T-helper 1 cell (primary cell): ENCODE results near the gene PFKFB3.
"Not testable (repeated sequence)": the region's sequence is repeated elsewhere in the genome, so short reads cannot be mapped to it uniquely, and the experiment has no call there.

Source experiments
- DNase-seq, 5 donors: peaks; one replicate each; pipeline ENCODE4 v3.0.0-alpha.2; 2012 to 2020

PFKFB3 gene

DNA sequence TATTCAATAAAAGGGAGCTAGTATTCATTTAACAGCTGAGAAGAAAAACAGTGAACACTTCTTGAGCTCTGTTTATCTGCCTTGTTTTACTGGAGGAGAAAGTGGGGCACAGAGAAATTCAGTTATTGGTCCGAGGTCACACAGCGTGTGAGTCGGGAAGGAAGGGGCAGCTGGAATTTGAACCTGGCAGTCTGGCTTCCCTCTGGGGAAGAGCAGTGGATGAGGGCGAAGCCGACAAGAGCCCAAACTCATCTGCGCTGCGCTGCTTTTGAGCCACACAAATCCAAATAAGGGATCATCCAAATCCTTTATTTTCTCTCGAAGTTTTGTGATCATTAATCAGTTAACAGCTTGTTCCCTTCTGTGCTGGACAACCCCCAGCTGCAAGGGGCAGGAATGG is 23.7 kb upstream of the PFKFB3 start:
- DNase-seq: no peak

DNA sequence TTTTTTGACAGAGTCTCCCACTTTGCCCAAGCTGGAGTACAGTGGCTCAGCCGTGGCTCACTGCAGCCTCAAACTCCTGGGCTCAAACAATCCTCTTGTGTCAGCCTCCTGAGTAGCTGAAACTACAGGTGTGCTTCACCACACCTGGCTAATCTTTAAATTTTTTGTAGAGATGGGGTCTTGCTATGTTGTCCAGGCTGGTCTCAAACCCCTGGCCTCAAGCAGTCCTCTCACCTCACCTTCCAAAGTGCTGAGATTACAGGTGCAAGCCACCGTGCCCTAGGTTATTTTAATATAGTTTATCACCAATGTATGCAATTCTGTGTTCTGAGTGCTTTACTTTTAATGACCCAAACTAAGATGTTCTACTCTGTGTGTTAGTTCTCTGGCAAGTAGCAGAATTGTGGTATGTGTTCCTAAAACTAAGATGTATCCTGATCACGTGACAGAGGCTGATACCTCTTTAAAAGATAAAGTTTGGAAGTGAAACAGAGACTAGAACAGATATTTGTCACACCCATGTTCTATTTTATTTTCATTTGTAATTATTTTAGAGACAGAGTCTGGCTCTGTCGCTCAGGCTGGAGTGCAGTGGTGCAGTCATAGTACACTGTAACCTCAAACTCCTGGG is 22.1 kb upstream of the PFKFB3 start:
- no peak for DNase-seq

DNA sequence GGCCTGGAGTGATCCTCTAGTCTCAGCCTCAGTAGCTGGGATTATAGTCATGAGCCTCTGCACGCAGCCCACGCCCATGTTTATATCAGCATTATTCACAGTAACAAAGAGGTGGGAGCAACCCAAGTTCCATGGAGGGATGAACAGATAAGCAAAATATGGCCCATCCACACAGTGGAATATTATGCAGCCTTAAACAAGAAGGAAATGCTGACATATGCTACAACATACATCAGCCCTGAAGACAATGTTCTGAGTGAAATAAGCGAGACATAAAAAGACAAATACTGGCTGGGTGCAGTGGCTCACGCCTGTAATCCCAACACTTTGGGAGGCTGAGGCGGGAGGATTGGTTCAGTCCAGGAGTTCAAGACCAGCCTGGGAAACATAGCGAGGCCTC is 21.5 kb upstream of the PFKFB3 start:
- DNase-seq: no peak

DNA sequence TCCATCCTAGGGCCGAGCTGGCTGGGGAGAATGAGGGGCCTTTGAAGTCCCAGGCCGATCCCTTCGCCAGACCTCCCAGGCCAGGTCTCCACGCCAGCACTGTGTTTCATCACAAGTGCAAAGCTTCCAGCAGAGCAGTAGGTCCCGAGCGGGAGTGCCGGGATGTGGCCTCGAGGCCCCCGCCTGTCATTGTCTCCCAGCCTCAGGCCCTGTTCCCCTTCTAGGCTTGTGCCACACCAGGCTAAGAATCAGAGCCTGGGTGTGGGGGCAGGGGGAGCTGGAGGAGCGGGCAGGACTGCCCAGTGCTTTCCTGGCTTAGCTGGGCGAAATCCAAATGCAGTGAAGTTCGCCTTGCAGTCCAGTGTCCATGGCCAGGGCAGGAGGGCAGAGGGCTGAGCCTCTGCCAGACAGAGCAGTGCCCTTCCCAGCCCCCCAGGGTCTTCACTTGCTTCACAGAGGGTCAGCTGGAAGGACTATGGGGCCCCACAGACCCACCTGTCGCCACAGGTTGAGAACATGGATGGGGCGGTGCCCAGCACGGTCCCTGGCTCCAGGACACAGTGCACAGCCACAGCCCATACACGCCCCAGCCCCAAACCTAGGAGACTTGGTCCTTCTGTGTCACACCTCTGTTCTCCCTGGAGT is 20.2 kb upstream of the PFKFB3 start:
- DNase-seq: no peak

DNA sequence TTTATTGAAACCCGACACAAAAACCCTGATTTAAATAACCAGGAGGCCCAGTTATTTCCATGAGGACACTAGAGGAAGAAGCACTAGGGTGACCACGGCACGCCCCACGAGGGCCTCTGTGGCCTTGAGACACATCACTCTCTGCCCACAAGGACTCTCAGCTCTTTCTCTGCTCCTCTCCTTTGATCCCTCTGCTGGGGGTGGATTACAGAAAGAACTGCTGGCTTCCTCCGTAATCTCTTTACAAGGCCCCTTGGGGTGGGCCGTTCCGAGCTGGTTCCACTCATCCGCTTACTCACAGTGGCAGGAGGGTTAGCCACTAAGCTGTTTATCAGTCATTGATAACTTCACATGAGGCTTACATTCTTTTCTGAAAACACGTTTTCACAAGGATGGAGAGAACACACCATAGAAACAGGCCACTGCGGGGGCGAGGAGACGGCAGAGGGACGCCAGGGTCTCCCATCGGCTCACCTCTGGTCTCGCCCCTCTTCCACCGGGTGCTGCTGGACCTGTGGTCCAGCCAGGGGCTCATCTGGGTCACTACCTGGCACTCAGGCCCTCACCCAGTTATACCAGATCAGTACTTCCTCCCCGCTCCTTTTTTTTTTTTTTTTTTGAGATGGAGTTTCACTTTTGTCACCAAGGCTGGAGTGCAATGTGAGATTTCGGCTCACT is 17.6 kb upstream of the PFKFB3 start:
- DNase-seq: no peak

DNA sequence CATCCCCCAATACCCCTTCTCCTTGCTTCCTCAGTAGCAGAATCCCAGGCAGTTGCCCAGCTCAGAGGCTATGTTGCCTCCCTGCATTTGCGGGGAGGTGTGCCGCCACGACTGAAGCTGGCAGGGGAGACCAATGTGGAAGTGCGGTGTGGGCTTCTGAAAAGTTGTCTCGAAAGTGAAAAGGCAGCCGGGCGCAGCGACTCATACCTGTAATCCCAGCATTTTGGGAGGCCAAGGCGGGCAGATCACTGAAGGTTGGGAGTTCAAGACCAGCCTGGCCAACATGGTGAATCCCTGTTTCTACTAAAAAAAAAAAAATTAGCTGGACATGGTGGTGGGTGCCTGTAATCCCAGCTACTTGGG is 15.9 kb upstream of the PFKFB3 start:
- DNase-seq: no peak

DNA sequence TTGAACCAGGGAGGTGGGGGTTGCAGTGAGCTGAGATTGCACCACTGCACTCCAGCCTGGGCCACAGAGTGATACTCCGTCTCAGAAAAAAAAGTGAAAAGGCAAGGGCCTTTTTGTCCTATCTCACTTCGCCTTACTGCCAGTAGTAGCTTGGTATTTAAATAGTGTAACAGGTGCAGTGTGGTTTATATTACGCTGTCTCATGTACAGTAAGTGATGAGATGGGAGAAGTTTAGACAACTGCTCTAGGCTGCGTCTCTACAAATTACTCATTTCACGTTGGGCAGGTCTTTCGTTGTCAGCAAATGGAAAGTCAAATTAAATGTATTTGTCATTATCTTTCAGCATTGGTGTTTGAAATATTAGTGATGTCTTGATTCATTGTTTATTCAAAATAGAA is 15.5 kb upstream of the PFKFB3 start:
- DNase-seq: peak in 1 of 5 donors; percentile 49

DNA sequence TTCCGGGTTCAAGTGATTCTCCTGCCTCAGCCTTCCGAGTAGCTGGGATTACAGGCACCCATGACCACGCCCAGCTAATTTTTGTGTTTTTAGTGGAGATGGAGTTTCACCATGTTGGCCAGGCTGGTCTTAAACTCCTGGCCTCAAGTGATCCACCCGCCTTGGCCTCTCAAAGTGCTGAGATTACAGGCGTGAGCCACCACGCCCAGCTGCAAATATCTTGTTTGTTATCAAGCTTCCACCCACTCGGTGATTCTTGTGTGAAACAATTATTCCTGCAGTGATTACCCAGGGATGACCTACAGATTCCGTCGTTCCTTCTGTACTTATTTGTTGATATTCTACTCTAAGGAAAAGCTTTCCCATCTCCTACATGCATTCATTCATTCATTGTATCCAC is 12.7 kb upstream of the PFKFB3 start:
- not testable (repeated sequence) for DNase-seq

DNA sequence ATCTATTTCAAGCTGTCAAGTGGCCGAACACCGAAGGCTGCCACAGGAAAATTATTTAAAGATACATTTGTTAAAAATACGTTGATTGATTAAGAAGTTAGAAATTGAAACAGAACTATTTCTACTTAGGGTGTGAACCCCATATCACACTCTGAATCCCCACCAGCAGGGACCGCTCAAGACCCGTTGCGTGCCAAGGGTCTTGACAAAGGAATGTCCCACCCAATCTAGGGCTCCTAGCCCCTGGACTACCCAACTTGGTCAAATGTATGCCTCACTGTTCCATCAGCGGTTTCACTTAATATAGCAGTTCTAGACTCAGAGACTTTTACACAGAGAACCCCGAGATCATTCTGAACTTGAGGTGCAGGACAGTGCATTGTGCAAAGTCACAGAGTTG is 11.6 kb upstream of the PFKFB3 start:
- no peak for DNase-seq

DNA sequence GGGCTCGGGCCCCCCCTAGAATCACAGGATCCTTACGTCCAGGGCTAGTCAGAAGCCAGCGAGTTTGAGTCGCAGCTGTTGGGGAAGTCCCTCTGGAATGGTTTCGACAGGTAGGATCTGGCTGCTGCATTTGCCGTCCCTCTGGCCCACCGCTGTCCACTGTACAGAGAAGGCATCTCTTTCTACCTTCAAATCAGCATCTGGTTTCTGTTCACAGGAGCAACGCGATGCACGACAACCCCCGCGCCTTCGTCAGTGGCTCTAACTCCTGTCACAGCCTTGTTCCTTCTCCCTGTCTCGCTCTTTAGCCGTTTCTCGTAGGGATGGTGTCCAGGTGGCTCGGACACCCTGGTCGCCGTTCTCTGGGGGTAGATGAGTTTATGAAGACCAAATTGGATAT is 11.2 kb upstream of the PFKFB3 start:
- DNase-seq: no peak

DNA sequence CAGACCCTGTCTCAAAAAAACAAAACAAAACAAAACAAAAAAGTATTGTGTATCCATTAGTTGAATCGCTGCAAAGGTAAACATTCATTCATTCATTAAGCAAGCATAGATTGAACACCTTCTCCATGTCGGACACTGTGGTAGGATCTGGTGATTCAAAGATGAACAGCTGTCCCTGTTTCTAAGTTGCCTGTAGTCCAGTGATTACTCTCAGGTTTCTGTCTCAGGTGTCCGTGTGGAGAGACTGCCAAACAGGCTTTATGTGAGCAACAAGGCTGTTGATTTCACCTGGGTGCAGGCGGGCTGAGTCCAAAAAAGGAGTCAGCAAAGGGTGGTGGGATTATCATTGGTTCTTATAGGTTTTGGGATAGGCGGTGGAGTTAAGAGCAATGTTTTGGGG is 9.4 kb upstream of the PFKFB3 start:
- not testable (repeated sequence) for DNase-seq

DNA sequence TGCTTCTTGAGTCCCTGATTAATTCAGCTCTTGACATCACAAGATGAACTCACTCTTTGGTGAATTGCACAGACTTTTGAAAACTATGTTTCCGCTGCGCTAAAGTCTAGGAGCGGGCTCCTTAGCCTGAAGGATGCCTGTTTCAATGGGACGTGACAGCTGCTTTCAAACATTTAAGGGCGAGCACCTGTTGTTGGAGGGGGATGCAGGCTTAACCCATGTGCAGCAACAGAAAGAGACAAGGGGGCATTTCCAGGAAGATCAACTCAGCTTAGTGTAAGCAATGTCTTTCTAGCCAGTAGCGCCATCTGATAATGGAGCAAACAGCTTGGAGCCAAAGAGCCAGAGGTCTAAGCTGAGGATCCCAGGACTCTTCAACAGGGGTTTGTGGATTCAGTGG is 8.4 kb upstream of the PFKFB3 start:
- no peak for DNase-seq

DNA sequence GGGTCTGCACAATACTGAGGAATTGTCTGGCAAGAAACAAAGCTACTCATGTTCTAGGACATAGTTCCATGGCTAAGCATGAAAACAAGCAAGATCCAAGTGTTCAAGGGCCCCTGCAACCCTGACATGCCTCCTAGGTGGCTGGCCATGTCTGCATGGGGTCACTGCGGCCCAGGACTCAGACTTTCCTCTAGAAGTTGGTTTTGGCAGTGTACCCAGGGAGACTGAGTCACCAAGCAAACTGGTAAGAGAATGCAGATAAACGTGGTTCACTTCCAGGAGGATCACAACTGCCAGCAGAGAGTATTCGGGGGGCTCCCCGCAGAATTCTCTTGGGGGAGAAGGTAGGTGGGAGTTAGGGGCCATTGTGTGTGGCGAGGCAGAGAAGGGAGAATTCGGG is 7.4 kb upstream of the PFKFB3 start:
- no peak for DNase-seq

DNA sequence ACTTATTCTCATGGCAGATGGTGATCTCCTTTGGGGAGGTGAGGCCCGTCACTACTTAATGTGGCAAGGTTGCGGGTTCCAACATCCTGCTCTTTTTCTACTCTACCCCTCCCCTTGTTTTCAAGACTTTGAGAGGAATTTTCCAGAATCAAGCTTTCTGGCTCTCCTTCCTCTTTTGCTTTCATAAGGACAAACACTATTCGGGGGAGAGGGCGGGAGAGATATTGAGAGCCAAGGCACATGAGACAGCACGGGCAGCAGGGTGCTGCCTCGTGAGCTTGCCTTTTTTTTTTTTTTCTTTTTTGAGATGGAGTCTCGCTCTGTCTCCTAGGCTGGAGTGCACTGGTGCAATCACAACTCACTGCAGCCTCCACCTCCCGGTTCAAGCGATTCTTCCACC is 6.9 kb upstream of the PFKFB3 start:
- DNase-seq: no peak

DNA sequence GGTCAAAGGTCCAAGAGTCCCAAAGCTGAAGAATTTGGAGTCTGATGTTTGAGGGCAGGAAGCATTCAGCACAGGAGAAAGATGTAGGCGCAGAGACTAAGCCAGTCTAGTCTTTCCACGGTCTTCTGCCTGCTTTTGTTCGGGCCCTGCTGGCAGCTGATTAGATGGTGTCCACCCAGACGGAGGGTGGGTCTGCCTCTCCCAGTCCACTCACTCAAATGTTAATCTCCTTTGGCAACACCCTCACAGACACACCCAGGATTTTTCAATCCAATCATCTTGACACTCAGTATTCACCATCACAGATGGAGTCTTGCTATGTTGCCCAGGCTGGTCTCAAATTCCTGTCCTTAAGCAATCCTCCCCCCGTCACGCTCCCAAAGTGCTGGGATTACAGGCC is 6.2 kb upstream of the PFKFB3 start:
- not testable (repeated sequence) for DNase-seq

DNA sequence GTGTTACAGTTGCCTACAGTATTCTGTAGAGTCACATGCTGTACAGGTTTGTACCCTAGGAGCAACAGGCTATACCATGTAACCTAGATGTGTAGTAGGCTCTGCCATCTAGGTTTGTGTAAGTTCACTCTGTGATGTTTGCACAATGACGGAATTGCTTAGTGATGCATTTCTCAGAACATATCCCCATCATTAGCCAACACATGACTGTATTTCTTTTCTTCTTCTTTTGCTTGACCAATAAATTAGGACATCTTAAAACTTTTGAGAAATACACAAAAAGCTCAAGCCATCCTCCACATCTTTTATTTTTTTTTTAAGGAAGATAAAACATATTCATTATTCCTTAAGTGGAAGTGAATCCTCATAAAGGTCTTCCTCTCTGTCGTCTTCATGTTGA is 5.4 kb upstream of the PFKFB3 start:
- no peak for DNase-seq

DNA sequence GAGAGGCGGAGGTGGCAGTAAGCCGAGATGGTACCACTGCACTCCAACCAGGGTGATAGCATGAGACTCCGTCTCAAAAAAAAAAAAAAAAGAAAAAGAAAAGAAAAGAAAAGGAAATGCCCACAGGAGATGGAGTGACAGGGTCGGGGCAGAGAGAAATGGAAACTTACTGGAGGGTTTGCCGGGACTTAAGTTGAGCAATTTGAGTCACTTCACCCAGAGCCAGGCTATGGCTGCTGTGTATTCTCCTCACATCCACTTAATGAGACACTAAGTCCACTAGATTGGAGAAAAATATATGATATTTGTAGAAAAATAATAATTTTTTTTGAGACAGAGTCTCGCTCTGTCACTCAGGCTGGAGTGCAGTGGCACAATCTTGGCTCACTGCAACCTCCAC is 4.6 kb upstream of the PFKFB3 start:
- DNase-seq: no peak

DNA sequence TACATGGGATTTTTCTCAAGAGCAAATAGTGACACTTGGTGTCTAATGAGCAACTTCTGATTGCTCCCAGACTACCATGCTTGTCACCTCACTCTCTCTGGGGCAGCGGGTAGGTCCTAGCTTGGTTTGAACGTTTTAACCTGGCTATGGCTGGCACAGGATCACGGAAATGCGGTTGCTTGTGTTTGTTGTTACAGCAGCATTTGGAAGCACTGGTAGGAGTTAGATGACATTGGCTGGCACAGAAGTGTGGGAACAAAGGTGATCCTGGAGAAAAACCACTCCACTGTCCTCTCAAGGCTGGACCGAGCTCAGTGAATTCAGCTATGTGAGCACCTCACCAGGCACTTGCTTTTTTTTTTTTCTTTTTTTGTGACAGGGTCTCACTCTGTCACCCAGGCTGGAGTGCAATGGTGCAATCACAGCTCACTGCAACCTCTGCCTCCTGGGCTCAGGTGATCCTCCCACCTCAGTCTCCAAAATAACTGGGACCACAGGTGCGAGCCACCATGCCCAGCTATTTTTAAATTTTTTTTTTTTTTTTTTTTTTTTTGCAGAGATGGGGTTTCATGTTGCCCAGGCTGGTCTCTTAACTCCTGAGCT is 3.5 kb upstream of the PFKFB3 start:
- DNase-seq: no peak

DNA sequence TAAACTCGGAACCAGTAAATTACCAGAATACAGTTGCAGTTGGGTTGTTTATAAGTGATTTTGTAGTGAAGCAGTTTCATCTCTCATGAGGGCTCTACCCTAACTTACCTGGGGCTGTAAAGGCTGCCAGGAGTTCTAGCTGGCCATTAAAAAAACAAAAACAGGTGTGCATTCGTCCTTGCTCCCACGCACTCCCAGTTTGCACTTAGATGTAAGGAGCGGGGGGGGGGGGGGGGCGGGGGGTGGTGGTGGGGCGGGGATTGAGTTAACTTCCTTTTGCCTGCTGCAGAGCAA is 2.3 kb upstream of the PFKFB3 start:
- DNase-seq: no peak

DNA sequence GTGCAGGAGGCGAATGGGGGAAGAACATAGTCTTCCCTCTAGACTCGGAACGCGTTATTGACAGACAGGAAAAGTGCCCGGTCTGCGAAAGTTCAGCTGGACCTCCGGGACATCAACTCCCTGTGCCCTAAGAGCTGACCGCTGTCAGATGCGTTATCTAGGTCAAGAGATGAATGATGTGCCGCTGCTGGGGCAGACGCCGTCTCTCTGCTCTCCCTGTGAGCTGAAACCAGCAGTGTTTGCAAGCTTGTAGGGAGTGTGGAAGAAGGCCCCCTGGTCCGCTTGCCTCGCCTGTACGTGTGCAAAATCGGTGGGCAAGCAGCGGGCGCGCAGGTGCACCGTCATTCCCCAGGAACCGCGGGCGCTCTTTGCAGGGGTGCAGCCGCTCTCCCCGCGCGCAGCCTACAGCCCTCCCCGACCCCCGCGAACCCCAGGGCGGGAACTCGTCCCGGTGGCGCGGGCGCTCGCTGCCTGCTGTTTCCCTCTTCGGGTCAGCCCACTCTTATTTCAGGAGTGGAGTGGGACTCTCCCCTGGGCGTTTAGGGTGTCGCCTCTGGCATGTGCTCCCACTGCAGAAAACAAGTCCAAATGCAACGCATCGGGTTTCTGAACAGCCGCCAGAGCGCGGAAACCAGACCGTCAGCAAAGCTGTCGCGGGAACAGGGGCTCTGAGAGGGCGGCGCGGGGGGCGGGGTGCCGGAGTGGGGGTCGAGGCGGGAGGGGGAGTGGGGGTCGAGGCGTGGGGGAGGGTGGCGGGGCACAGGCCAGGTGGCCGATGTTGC is 1.8 kb upstream of the PFKFB3 start:
- peak in 3 of 5 donors; percentile 14 to 32 (median 26) for DNase-seq

DNA sequence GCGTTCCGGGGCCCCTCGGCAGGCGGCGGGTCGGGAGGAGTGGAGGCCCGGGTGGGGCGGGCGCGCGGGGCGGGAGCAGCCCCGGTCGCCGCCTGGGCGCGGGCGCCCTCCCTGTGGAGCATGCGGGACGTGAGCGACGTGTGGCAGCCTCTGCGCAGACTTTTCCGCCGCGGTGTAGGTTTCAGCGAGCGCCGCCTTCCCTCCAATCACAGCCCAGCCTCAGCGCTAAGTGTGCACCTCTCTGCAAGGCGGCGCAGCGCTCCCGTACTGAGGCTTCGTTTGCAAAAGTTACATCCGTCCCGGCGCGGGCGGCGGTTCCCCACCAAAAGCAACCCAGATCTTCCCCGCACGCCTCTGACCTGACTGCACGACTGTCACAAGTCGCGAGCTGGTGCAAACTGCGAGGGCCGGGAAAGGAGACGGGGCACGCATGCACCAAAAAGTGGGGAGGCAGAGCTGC is 1.2 kb upstream of the PFKFB3 start:
- peak; percentile 57 to 88 (median 72) for DNase-seq

DNA sequence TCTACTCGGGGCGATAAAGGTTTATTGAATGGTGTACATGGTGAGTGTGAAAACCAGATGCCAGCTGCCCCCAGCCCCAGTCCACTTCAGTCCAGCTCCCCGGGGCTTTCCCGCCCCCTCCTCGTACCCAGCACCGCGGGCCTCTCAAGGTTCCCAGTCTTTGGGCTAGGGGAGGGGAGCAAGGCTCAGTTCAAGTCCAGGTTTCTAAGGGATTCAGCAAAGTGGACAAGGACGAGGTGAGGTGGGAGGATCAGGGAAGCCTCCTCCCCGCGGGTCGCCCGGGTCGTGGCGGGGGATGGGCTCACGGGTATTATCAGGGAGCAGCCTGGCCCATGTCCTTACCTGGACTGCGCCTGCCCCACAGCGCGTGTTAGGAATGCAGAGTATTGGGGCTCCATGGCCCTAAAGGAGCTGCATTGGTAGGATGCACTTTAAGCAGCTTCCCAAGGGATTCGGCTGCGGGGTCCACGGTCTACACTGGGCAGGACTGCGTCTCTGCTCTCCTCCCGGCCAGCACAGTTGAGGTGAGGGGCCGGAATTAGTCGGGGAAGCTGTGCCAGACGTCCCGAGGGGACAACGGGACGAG is 541 bp upstream of the PFKFB3 start:
- no peak for DNase-seq
